IgD-negative memory B cell (primary cell): ENCODE data around the gene EMC8. TPM values are rescaled to one million over a fixed set of nuclear protein-coding genes. Genes with fewer than 3 reads are reported as not detected.

Experiments used
- H3K27ac Mint-ChIP-seq, 3 donors: one replicate each; pipeline ENCODE4 v1.8.0; 2020 to 2022; ENCODE audit warnings: mild to moderate bottlenecking in 3 of 3, mixed read lengths in 3 of 3, moderate library complexity in 1 of 3
- H3K27me3 Mint-ChIP-seq: one replicate; pipeline ENCODE4 v1.8.0; 2021; ENCODE audit warnings: mixed read lengths
- H3K36me3 Mint-ChIP-seq: one replicate; pipeline ENCODE4 v1.8.0; 2020; ENCODE audit warnings: mild to moderate bottlenecking, mixed read lengths
- H3K4me1 Mint-ChIP-seq, 3 donors: one replicate each; pipeline ENCODE4 v1.8.0; 2020 to 2022; ENCODE audit warnings: mixed read lengths in 3 of 3, mild to moderate bottlenecking in 1 of 3
- H3K4me3 Mint-ChIP-seq, 4 donors: one replicate each; pipeline ENCODE4 v1.8.0; 2020 to 2022; ENCODE audit warnings: mild to moderate bottlenecking in 4 of 4, mixed read lengths in 4 of 4, moderate library complexity in 3 of 4
- H3K9me3 Mint-ChIP-seq, 3 donors: one replicate each; pipeline ENCODE4 v1.8.0; 2020 to 2021; ENCODE audit warnings: mixed read lengths in 3 of 3, mild to moderate bottlenecking in 1 of 3
- polyA plus RNA-seq: library from polyadenylated mRNA; unstranded; fragments of 300-500 nt; fragmentation: Illumina TruSeq; gene quantifications from one replicate; pipeline ENCODE4 v1.2.3, GENCODE V29; 2021

Gene EMC8
- polyA plus RNA-seq, 1 donor from 2014 or later, result 28.3 TPM

DNA sequence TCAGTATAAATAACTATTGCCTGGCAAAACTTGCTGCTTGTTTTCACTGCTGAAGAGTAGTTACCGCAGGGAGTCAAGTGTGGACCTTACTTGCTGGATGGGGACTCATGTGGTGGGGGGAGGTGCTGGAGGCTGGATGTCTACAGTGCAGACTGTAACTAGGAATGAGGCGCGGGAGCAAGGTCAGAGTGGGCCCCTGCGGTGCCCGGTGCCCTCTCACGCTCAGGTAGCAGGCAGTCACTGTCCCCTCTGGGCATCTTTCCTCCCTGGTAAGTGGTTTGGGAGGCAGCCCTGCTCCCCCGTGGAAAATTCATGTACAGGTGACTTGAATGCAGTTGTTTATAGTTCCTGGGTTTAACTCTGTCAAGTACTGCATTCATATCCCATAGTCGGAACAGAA, 4.6 kb downstream of the EMC8 start:
- no peaks in the 10 kb centered on the region for H3K27me3 Mint-ChIP-seq
- H3K36me3 Mint-ChIP-seq, result peaks cover 5% of the 10 kb centered on the region
- H3K4me3 Mint-ChIP-seq, result peak overlapping the region in 2 of 4 donors; percentile 28 to 40
- H3K4me1 Mint-ChIP-seq, result peaks cover 11 to 21% (median 15%) of the 10 kb centered on the region in 3 donors
- no peak overlapping the region for H3K27ac Mint-ChIP-seq
- no peaks in the 10 kb centered on the region for H3K9me3 Mint-ChIP-seq

DNA sequence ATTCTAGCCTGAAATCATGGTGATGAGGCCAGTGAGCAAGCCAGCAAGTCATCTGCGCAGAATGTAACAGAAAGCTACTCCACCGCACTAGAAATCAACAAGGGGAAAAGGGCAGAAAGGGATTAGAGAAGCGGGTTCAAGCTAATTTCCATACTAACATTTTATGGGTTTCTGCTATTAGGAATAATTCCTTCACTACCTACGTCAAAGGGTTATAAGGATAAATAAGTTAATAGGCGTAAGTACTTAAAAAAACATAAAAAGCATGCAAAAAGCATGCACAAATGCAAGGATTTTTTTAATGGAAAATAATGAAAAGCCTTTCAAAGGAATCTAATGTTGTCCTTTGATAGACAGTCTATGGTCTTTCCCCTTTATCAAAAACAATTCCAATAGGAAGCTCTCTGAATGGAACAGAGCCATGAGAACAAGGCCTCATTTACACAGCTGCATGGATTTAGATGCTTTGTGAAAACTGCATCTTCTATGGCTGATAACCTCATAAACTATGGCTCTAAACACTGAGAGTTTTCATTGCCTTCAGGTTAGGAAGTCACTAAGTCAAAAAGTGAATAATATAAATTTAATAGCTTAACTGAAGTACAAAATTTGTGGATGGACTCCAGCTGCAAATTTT, 5.6 kb downstream of the EMC8 start:
- Mint-ChIP-seq H3K27me3 (no peaks in the 10 kb centered on the region), H3K9me3 (no peaks in the 10 kb centered on the region), H3K4me1 (peaks cover 11 to 22% (median 16%) of the 10 kb centered on the region in 3 donors), H3K4me3 (peak overlapping the region in 1 of 4 donors; percentile 71), H3K27ac (no peak overlapping the region), H3K36me3 (peaks cover 5% of the 10 kb centered on the region)

DNA sequence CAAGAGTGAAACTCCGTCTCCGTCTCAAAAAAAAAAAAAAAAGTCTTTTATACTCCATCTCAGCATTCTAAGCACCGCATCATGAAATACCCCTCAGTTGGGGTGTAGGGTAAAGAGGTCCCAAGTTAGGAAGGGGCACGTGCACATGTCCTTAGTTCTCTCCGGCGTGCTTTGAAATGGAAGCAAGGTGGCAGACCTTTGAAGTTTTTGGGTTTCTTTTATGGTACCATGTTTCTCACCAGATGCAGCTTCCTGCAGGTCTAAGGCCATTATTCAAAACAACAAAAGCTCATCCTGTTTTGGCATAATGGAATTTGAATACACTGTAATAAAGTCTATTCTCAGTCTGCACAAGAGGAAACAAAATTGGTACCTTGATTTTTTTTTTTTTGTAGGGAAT, 9.6 kb downstream of the EMC8 start:
- Mint-ChIP-seq H3K4me3 (no peak overlapping the region), H3K27ac (no peak overlapping the region), H3K27me3 (no peaks in the 10 kb centered on the region), H3K4me1 (peaks cover 0 to 10% (median 7%) of the 10 kb centered on the region in 3 donors), H3K36me3 (peaks cover 7% of the 10 kb centered on the region), H3K9me3 (no peaks in the 10 kb centered on the region)

DNA sequence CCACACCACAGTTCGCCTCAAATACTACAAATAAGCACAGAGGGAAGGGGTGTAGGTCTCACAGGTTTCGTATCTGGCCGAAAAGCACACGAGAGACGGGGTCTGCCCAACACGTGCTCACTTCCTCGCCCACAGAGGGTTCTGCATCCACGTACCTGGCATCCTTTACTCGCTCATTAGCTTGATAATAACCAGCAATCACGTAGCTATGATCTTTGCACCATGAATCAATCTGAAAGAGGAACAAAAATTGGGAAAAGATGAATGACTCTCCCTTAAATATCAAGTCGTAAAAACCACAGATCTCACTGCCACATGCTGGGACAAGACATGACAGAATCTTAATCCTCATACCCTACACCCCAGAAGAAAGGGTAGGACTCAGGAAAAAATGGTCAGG, 10.5 kb downstream of the EMC8 start:
- H3K9me3 Mint-ChIP-seq, result no peaks in the 10 kb centered on the region
- H3K27me3 Mint-ChIP-seq, result no peaks in the 10 kb centered on the region
- peaks cover 0 to 10% (median 7%) of the 10 kb centered on the region in 3 donors for H3K4me1 Mint-ChIP-seq
- H3K36me3 Mint-ChIP-seq, result peaks cover 7% of the 10 kb centered on the region
- peak overlapping the region in 1 of 4 donors; percentile 31 for H3K4me3 Mint-ChIP-seq
- H3K27ac Mint-ChIP-seq, result no peak overlapping the region

DNA sequence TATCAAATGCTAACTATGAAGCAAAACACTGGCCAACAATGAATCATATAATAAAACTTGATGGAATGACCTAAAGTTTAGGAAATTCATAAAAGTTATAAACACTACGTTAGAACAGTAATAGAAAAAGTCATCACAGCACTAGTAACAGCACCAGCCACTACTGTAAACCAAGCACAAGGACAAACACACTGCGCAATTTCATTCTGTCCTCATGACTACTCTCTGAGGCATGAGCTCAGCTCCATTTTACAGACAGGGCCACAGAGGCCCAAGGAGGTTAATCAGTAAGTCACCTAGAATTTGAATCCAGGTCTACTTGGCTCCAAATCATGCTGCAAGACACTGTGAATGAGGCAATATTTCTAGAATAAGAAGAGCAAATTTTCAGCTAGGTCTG, 13.4 kb downstream of the EMC8 start:
- H3K9me3 Mint-ChIP-seq, result no peaks in the 10 kb centered on the region
- H3K4me1 Mint-ChIP-seq, result peaks cover 0 to 8% (median 7%) of the 10 kb centered on the region in 3 donors
- H3K27me3 Mint-ChIP-seq, result no peaks in the 10 kb centered on the region
- H3K36me3 Mint-ChIP-seq, result peaks cover 2% of the 10 kb centered on the region
- no peak overlapping the region for H3K4me3 Mint-ChIP-seq
- H3K27ac Mint-ChIP-seq, result peak overlapping the region in 1 of 3 donors; percentile 63

DNA sequence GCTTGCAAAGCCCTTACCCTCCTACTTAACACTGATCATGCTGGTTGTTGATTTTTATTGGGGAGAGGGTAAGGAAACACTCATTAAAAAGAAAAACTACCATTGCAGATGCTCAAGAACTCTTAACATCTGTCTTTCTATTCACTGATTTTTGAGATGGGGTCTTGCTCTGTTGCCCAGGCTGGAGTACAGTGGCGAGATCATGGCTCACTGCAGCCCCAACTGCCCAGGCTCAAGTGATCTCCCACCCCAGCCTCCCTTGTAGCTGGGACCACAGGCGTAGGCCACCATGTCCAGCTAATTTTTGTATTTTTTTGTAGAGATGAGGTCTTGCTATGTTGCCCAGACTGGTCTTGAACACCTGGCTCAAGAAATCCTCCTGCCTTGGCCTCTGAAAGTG, 14.5 kb downstream of the EMC8 start:
- Mint-ChIP-seq H3K4me1 (peaks cover 0 to 7% (median 2%) of the 10 kb centered on the region in 3 donors), H3K4me3 (no peak overlapping the region), H3K27ac (no peak overlapping the region), H3K27me3 (no peaks in the 10 kb centered on the region), H3K9me3 (no peaks in the 10 kb centered on the region), H3K36me3 (peaks cover 7% of the 10 kb centered on the region)

DNA sequence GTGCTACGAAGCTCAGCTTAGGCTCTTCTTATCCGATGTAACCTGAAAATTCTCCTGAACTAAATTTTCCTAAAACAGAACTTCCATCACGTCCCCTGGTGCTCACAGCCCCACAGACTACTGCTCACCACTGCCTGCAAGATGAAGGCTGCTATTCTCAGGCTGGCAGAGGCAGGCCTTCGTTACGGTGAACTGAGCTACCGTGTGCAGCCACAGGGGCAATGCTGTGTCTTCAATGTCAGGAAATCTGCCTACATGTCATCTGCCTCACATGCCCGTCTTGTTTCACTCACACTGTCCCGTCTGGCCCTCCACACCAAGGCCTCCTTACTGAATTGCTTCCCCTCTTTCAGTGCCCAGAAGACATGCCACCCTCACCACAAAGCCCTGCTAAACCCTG, 15.9 kb downstream of the EMC8 start:
- H3K27ac Mint-ChIP-seq, result no peak overlapping the region
- no peaks in the 10 kb centered on the region for H3K9me3 Mint-ChIP-seq

DNA sequence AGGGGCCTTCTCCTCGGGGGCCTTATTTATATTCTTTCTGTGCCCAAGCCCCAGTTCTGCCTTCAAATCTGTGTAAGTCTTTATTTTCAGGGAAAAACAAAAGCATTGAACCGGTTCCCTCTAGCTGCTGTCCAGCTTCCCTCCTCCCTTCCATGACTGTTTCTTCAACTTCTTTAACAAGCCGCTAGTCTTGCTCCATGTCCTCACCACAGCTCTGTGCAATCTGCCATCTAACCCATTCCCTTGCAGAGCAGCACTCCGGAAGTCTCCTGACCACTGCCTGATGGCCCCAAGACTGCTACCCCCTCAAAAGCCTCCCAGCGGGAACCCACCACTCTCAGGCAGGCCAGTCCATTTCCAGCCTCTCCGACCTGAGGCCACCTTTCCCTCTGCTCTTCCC, 16.9 kb downstream of the EMC8 start:
- Mint-ChIP-seq H3K9me3 (no peaks in the 10 kb centered on the region), H3K4me1 (peaks cover 0 to 3% (median 0%) of the 10 kb centered on the region in 3 donors), H3K27ac (no peak overlapping the region), H3K36me3 (peaks cover 10% of the 10 kb centered on the region), H3K4me3 (no peak overlapping the region), H3K27me3 (no peaks in the 10 kb centered on the region)

More for the DNA sequence above, 15.9 kb downstream of the EMC8 start:
- Mint-ChIP-seq H3K4me1 (peaks cover 0 to 3% (median 0%) of the 10 kb centered on the region in 3 donors), H3K36me3 (peaks cover 10% of the 10 kb centered on the region), H3K4me3 (no peak overlapping the region), H3K27me3 (no peaks in the 10 kb centered on the region)

DNA sequence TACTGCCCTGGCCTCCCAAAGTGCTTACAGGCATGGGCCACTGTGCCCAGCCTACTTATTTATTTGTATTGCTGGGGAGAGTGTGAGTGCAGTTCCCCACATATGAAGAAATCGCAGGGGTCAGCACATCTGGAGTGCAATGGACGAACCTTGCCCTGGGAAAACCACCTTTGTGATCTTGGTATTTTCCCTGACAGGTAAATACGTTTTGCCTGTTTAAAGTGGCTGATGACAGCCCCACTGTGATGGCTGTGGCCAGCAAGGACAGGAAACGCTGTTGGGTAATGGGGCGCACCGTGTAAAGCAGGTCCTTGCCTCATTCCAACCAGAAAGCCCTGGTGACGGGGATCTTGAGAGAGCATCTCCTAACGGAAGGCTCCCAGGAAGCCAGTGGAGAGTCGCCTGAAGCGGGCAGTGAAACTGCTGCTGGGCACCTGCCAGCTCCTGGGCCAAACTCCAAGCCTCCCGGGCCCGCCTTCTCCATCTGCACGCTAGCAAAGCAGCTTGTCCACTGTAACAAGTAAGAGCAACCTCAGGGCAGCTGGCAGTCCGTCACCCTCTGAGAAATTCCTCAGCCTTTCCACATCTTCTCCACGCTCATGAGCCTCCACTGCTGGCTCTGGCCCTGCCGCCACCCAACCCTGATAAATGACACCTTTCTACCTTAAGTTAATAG, 17.5 kb downstream of the EMC8 start:
- peaks cover 0 to 2% (median 0%) of the 10 kb centered on the region in 3 donors for H3K4me1 Mint-ChIP-seq
- H3K27me3 Mint-ChIP-seq, result no peaks in the 10 kb centered on the region
- peaks cover 10% of the 10 kb centered on the region for H3K36me3 Mint-ChIP-seq
- no peak overlapping the region for H3K27ac Mint-ChIP-seq
- H3K4me3 Mint-ChIP-seq, result no peak overlapping the region
- H3K9me3 Mint-ChIP-seq, result no peaks in the 10 kb centered on the region

DNA sequence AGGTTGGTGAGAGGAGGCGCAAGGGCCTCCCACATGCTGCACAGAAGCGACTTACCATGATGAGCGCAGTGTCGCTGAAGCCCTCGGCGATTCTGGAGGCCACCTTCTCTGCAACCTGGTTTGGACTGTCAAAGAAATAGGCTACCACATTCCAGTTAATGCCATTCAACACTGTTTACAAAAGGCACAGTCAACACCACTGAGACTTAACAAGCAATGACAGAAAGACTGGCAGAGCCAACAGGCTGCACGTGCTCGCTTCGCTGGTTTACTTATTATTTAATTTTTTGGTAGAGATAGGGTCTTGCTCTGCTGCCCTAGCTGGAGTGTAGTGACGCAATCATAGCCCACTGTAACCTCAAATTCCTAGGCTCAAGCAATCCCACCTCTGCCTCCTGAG, 18.2 kb downstream of the EMC8 start:
- no peaks in the 10 kb centered on the region for H3K4me1 Mint-ChIP-seq
- H3K36me3 Mint-ChIP-seq, result peaks cover 10% of the 10 kb centered on the region
- H3K27ac Mint-ChIP-seq, result no peak overlapping the region
- H3K4me3 Mint-ChIP-seq, result no peak overlapping the region
- H3K9me3 Mint-ChIP-seq, result no peaks in the 10 kb centered on the region
- no peaks in the 10 kb centered on the region for H3K27me3 Mint-ChIP-seq

DNA sequence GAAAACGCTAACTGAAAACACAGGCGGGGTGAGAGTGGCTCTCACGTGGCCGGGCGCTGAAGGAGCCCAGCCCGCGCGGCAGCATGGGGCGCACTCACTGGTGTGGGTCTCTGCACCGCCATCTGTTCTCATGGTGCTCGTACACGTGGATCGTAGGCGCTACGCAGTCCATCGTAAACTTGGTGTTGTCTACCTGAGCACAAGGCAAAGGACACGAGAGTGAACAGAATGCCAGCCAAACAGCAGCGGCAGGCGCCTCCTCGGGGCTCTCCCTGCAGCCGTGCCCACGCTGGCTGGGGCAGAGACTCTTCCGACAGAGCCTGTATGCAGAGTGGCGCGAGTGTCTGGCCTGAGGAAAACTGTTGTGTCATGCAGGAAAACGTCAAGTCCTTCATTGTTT, 19.1 kb downstream of the EMC8 start:
- H3K9me3 Mint-ChIP-seq, result no peaks in the 10 kb centered on the region
- H3K4me3 Mint-ChIP-seq, result no peak overlapping the region
- H3K4me1 Mint-ChIP-seq, result no peaks in the 10 kb centered on the region
- peak overlapping the region in 1 of 3 donors; percentile 26 for H3K27ac Mint-ChIP-seq
- H3K27me3 Mint-ChIP-seq, result no peaks in the 10 kb centered on the region
- H3K36me3 Mint-ChIP-seq, result peaks cover 8% of the 10 kb centered on the region

DNA sequence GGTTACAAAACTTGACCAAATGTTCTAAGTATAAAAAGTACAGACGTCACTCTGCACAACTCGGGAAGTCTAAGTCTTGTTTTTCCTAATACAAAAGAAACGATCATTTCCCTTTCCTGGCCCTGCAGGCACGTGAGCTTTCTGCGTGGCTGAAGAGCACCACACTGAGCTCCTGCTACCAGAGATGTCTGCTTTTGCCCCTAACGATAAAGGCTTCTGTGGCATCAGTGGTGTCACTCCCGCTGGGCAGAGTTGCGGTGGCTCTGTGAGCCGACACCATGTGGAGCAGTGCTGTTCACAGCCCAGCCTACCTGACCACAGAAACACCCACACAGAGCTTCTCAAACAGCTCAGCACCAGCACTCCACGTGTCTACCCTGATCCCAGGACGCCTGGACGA, 20.5 kb downstream of the EMC8 start:
- H3K27ac Mint-ChIP-seq, result no peak overlapping the region
- H3K4me3 Mint-ChIP-seq, result no peak overlapping the region
- no peaks in the 10 kb centered on the region for H3K27me3 Mint-ChIP-seq
- peaks cover 8% of the 10 kb centered on the region for H3K36me3 Mint-ChIP-seq
- H3K9me3 Mint-ChIP-seq, result no peaks in the 10 kb centered on the region
- no peaks in the 10 kb centered on the region for H3K4me1 Mint-ChIP-seq

DNA sequence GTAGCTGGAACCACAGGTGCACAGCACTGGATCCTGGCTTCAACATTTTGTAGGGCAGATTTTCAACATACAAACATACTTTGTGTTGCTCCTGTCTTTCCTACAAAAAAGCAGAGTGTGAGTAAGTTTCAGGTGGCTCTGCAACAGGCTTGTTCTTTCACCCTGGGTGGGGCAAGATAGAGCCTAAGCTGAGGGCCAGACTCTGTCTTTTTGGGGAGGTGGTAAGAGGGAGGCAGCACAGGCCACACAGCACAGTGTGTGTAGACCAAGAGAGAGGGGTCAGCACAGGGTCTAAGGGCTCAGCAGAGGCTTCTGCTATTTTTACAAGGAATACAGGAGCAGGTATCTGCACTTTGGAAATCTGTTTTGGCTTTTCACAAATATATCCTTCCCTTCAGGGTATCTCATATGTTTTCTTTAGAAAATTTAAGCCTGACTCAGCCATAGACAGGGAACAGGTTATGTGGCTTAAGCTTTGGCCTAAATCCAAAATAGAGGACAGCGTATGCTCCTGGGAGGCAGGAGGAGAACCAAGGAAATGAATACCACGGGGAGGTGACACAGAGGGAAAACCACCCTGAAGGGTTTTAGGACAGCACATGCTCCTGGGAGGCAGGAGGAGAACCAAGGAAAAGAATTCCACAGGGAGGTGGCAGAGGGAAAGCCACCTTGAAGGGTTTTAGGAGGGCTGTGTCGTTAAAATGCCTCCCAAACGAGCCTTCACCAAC, 21.6 kb downstream of the EMC8 start:
- no peak overlapping the region for H3K27ac Mint-ChIP-seq

DNA sequence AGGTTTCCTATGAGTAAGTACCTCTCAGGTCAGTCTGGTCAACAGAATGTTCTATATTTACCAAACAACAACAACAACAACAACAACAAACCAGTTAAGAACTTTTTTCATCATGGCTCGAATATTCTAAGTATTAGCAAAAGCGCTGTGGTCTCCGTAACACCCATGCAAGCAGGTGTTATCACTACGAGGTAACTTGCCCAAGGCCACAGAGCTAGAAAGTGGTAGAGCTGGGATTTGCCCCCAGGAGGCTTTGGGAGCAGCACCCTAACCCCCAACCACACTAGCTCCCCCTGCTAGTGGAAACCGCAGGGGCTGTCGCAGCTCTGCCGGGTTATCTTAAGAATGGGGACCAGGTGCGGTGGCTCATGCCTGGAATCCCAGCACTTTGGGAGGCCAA, 24.5 kb downstream of the EMC8 start:
- Mint-ChIP-seq H3K27me3 (no peaks in the 10 kb centered on the region), H3K4me1 (no peaks in the 10 kb centered on the region), H3K4me3 (no peak overlapping the region), H3K9me3 (no peaks in the 10 kb centered on the region), H3K27ac (no peak overlapping the region), H3K36me3 (peaks cover 4% of the 10 kb centered on the region)

More for the DNA sequence above, 21.6 kb downstream of the EMC8 start:
- Mint-ChIP-seq H3K36me3 (peaks cover 8% of the 10 kb centered on the region), H3K27me3 (no peaks in the 10 kb centered on the region), H3K4me3 (no peak overlapping the region), H3K9me3 (no peaks in the 10 kb centered on the region), H3K4me1 (no peaks in the 10 kb centered on the region)

DNA sequence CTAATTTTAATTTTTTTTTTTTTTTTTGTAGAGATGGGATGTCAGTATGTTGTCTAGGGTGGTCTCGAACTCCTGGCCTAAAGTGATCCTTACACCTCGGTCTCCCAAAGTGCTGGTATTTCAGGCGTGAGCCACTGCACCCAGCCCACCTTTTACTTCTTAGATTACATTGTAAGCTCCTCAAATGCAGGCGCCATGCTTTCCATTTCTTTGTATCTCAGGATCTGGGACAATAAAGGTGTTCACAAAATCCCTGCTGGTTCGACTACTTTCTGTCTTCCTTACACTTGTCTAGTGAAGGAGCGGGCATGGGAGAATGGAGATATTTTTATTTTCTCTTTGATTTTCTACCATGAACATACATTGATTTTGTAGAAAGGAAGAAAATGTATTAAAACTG, 25.2 kb downstream of the EMC8 start:
- Mint-ChIP-seq H3K36me3 (peaks cover 5% of the 10 kb centered on the region), H3K4me3 (no peak overlapping the region), H3K4me1 (no peaks in the 10 kb centered on the region), H3K27ac (no peak overlapping the region), H3K9me3 (no peaks in the 10 kb centered on the region), H3K27me3 (no peaks in the 10 kb centered on the region)
